ENCODE measurements around the gene C1orf50. TPM values are rescaled to one million over a fixed set of nuclear protein-coding genes. Genes with fewer than 3 reads are reported as not detected.

Gene C1orf50
- total and polyA plus RNA-seq, 8 donors: 1.6 to 3.5 (median 2.6) TPM

DNA sequence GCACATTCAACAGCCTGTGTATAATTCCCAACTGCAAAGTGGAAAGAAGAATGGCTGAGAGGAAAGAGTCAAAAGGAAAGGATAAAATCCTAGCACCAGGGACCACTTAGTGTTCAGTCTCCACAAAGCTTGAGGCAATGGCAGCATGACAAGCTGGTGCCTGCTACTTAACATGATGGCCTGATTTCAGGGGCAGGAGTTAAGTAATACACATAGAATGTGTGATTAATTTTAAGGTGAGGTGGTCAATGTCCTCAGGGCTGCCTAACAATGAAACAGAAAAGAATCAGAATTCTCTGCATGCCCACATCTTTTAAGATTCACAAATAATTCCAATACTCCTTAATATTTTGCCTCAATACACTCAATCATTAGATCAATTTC is 9.2 kb upstream of the C1orf50 start:
- H3K4me3 ChIP-seq: no peak overlapping the region
- H3K27ac ChIP-seq: no peak overlapping the region
- FAIRE-seq: no peak
- intact Hi-C loops (cut with DNase I): no loop called here
- no peaks in the 10 kb centered on the region for H3K9me3 ChIP-seq
- no peak for DNase-seq
- H3K36me3 ChIP-seq: peaks cover 0 to 27% (median 3%) of the 10 kb centered on the region in 3 donors
- H3K4me1 ChIP-seq: no peaks in the 10 kb centered on the region
- ATAC-seq: no peak
- TF ChIP-seq CTCF (IDR thresholded peaks at IDR 0.05): no peak
- no peaks in the 10 kb centered on the region for H3K27me3 ChIP-seq

DNA sequence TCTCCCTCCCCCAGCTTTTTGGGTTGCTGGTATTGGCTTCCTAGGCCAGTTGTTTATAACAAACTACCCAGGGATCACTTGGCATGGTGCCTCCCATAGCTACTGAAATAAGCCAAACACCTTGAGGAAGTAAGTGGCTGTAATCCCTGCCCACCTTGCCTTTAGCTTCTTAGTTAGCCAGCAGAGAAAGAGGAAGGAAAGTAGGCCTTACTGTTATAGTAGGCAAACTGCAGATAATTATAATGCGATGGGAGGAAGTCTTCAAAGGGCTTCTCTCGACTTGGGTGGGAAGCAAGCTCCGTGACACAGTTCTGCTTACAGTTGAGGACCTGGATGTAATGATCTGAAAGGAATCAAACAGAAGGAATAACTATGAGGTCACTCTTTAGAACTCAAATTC is 8.4 kb upstream of the C1orf50 start:
- ATAC-seq (no peak), DNase-seq (no peak), FAIRE-seq (no peak)
- H3K4me1 ChIP-seq: no peaks in the 10 kb centered on the region
- H3K27me3 ChIP-seq: no peaks in the 10 kb centered on the region
- no peak for TF ChIP-seq CTCF (IDR thresholded peaks at IDR 0.05)
- intact Hi-C loops (cut with DNase I): no loop called here
- no peak overlapping the region for H3K4me3 ChIP-seq
- H3K36me3 ChIP-seq: peaks cover 0 to 26% (median 3%) of the 10 kb centered on the region in 3 donors
- 81 to 83% methylated on average over 3 of the region's 3 CpGs for WGBS, 2 donors
- H3K9me3 ChIP-seq: no peaks in the 10 kb centered on the region
- no peak overlapping the region for H3K27ac ChIP-seq

- FAIRE-seq (no peak), ATAC-seq (no peak)
- peaks cover 0 to 22% (median 0%) of the 10 kb centered on the region in 3 donors for H3K36me3 ChIP-seq
Measured at GRCh38 chr1:42759114-42759513, 7.9 kb upstream of the C1orf50 start.

DNA sequence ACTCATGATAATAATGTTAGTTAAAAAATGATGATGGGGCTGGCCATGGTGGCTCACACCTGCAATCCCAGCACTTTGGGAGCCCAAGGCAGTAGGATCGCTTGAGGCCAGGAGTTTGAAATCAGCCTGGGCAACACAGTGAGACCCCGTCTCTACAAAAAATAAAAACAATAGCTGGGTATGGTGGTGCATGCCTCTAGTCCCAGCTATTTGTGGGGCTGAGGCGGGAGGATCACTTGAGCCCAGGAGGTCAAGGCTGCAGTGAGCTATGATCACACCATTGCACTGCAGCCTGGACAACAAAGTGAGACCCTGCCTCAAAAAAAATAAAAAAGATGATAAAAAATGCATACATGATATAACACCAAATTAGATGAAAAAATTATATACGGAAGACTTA is 5.5 kb upstream of the C1orf50 start:
- intact Hi-C loops (cut with DNase I): no loop called here
- ATAC-seq (no peak), DNase-seq (no peak), FAIRE-seq (no peak)
- Histone ChIP-seq H3K27ac (no peak overlapping the region), H3K4me1 (peaks cover 0 to 8% (median 5%) of the 10 kb centered on the region in 3 donors), H3K4me3 (no peak overlapping the region), H3K9me3 (no peaks in the 10 kb centered on the region), H3K36me3 (peaks cover 0 to 10% (median 0%) of the 10 kb centered on the region in 3 donors), H3K27me3 (no peaks in the 10 kb centered on the region)
- no peak for TF ChIP-seq CTCF (IDR thresholded peaks at IDR 0.05)
- 91 to 94% methylated on average over 4 of the region's 4 CpGs for WGBS, 2 donors

More at GRCh38 chr1:42759114-42759513, 7.9 kb upstream of the C1orf50 start:
- no peak overlapping the region for H3K4me3 ChIP-seq
- intact Hi-C loops (cut with DNase I): no loop called here
- H3K27ac ChIP-seq: no peak overlapping the region
- H3K4me1 ChIP-seq: no peaks in the 10 kb centered on the region
- no peaks in the 10 kb centered on the region for H3K9me3 ChIP-seq
- WGBS, 2 donors: 81% methylated on average over 9 of the region's 9 CpGs
- no peak for DNase-seq
- no peaks in the 10 kb centered on the region for H3K27me3 ChIP-seq
- no peak for TF ChIP-seq CTCF (IDR thresholded peaks at IDR 0.05)

GRCh38 chr1:42762269-42762668 is 4.8 kb upstream of the C1orf50 start:
- intact Hi-C loops (cut with DNase I): no loop called here
- no peak for FAIRE-seq
- Histone ChIP-seq H3K27me3 (no peaks in the 10 kb centered on the region), H3K4me3 (no peak overlapping the region), H3K9me3 (no peaks in the 10 kb centered on the region), H3K27ac (no peak overlapping the region), H3K36me3 (peaks cover 0 to 10% (median 0%) of the 10 kb centered on the region in 3 donors), H3K4me1 (peaks cover 0 to 8% (median 5%) of the 10 kb centered on the region in 3 donors)
- 69 to 76% methylated on average over 5 of the region's 5 CpGs for WGBS, 2 donors
- no peak for ATAC-seq
- no peak for DNase-seq
- no peak for TF ChIP-seq CTCF (IDR thresholded peaks at IDR 0.05)

Measured in pancreas (tissue), 10 donors.